Measurements from ENCODE around the gene BATF3.

Gene BATF3

GRCh38 chr1:212638492-212639151, 61.0 kb downstream of the BATF3 start:
- Histone ChIP-seq H3K4me2 (ENCODE audit: low read length) (peak overlapping the region; percentile 67), H2AFZ (ENCODE audit: low read depth, low read length) (no peak overlapping the region), H3K27me3 (ENCODE audit: low read depth, low read length) (no peaks in the 10 kb centered on the region), H3K9me3 (ENCODE audit: insufficient read depth, low read length) (peaks cover 27% of the 10 kb centered on the region), H3K9ac (ENCODE audit: low read length) (no peak overlapping the region), H3K27ac (ENCODE audit: low read length) (no peak overlapping the region), H4K20me1 (ENCODE audit: insufficient read depth, low read length) (no peaks in the 10 kb centered on the region), H3K4me1 (ENCODE audit: low read length) (peaks cover 65% of the 10 kb centered on the region), H3K4me3 (ENCODE audit: low read length) (no peak overlapping the region), H3K79me2 (ENCODE audit: low read length) (no peaks in the 10 kb centered on the region), H3K36me3 (replicated peaks; ENCODE audit: low read depth, low read length) (peaks cover 23% of the 10 kb centered on the region)
- TF ChIP-seq, protein P1, sequence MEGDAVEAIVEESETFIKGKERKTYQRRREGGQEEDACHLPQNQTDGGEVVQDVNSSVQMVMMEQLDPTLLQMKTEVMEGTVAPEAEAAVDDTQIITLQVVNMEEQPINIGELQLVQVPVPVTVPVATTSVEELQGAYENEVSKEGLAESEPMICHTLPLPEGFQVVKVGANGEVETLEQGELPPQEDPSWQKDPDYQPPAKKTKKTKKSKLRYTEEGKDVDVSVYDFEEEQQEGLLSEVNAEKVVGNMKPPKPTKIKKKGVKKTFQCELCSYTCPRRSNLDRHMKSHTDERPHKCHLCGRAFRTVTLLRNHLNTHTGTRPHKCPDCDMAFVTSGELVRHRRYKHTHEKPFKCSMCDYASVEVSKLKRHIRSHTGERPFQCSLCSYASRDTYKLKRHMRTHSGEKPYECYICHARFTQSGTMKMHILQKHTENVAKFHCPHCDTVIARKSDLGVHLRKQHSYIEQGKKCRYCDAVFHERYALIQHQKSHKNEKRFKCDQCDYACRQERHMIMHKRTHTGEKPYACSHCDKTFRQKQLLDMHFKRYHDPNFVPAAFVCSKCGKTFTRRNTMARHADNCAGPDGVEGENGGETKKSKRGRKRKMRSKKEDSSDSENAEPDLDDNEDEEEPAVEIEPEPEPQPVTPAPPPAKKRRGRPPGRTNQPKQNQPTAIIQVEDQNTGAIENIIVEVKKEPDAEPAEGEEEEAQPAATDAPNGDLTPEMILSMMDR (IDR thresholded peaks at IDR 0.05; ENCODE audit: low read depth, low read length), result no peak
- no peak for TF ChIP-seq EZH2phosphoT487 (IDR thresholded peaks at IDR 0.05; ENCODE audit: low read depth)

- H3K9me3 ChIP-seq (ENCODE audit: insufficient read depth, low read length), result peaks cover 27% of the 10 kb centered on the region
- no peaks in the 10 kb centered on the region for H3K27me3 ChIP-seq (ENCODE audit: low read depth, low read length)
- peak overlapping the region; percentile 62; the same call in 1 of the 2 replicates for H3K9ac ChIP-seq (ENCODE audit: low read length)
- H3K36me3 ChIP-seq (replicated peaks; ENCODE audit: low read depth, low read length), result peaks cover 23% of the 10 kb centered on the region
- TF ChIP-seq, protein P1 (IDR thresholded peaks at IDR 0.05; ENCODE audit: low read depth, low read length), result no peak
- TF ChIP-seq EZH2phosphoT487 (IDR thresholded peaks at IDR 0.05; ENCODE audit: low read depth), result no peak
- no peak overlapping the region for H3K4me3 ChIP-seq (ENCODE audit: low read length)
- H3K79me2 ChIP-seq (ENCODE audit: low read length), result no peaks in the 10 kb centered on the region
- no peaks in the 10 kb centered on the region for H4K20me1 ChIP-seq (ENCODE audit: insufficient read depth, low read length)
- no peak overlapping the region for H2AFZ ChIP-seq (ENCODE audit: low read depth, low read length)
- peaks cover 68% of the 10 kb centered on the region for H3K4me1 ChIP-seq (ENCODE audit: low read length)
- H3K4me2 ChIP-seq (ENCODE audit: low read length), result peak overlapping the region; percentile 67
- H3K27ac ChIP-seq (ENCODE audit: low read length), result peak overlapping the region; percentile 90
Measured at GRCh38 chr1:212637902-212638301, 61.7 kb downstream of the BATF3 start.
